Left ventricle myocardium inferior (tissue), 1 donor: ENCODE results near the gene ACO1. TPM values are rescaled to one million over a fixed set of nuclear protein-coding genes. Genes with fewer than 3 reads are reported as not detected.

ENCODE experiments used
- DNase-seq: peaks from one replicate; pipeline ENCODE4 v3.0.0-alpha.2; 2020
- H3K27ac ChIP-seq: fragments of 200-600 bp; replicated peaks from 2 replicates; pipeline ENCODE4 v1.8.0; 2021
- H3K27me3 ChIP-seq: fragments of 200-600 bp; 2 replicates; pipeline ENCODE4 v1.8.0; 2021; ENCODE audit warnings: low read depth
- H3K36me3 ChIP-seq: fragments of 200-600 bp; 2 replicates; pipeline ENCODE4 v1.8.0; 2021
- H3K4me1 ChIP-seq: fragments of 200-600 bp; 2 replicates; pipeline ENCODE4 v1.8.0; 2021
- H3K4me3 ChIP-seq: fragments of 200-600 bp; 2 replicates; pipeline ENCODE4 v1.8.0; 2021; ENCODE audit warnings: mild to moderate bottlenecking, moderate library complexity
- H3K9me3 ChIP-seq: fragments of 200-600 bp; replicated peaks from 2 replicates; pipeline ENCODE4 v1.8.0; 2021
- intact Hi-C: fragments of 100-400 bp; cut with micrococcal nuclease; formaldehyde crosslinking; loops from one replicate; pipeline ENCODE4 v1.11.0; 2022
- total RNA-seq: library from RNA; stranded (reverse); fragmentation: NEBNext Ultra II Directional; extraction: Animal tissue kit (Norgen Biotek cat#: 25700); gene quantifications from one replicate; pipeline ENCODE4 v1.2.1, GENCODE V29; 2021
- TF ChIP-seq, protein P1 (sequence below): fragments of 200-600 bp; IDR thresholded peaks from 2 replicates; pipeline ENCODE4 v1.8.0; 2021; ENCODE audit warnings: antibody characterized with exemption, mild to moderate bottlenecking, borderline replicate concordance
- donor health status: DM: no; HTN: yes; CAD: no; lungs with severe emphysema.

ACO1 gene
- total RNA-seq, 1 donor from 2014 or later: 62.7 TPM

DNA sequence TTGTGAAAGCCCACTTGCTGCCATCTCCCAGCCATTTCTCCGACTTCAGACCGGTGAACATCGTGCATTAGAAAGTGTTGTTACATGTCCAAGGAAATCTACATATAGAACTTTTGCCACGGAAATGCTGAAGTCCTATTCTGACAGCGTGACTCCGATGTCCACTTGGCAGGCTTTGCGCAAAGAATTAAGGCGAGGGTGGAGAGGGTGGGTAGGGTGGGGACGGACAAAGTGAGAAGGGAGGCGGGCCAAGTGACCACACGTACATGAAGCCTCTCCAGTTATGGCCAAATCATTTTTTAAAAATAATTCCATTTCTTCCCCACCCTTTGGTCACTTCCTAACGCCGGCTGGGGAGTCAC, 460 bp upstream of the ACO1 start:
- H3K27me3 ChIP-seq: no peaks in the 10 kb centered on the region
- no peaks in the 10 kb centered on the region for H3K9me3 ChIP-seq
- intact Hi-C loops: loop anchor here (10.0 kb wide), 1 partner anchor 51 kb away; no protein-coding TSS in a partner anchor
- H3K4me3 ChIP-seq: peak overlapping the region; percentile 87
- no peaks in the 10 kb centered on the region for H3K36me3 ChIP-seq
- no peak for DNase-seq
- H3K4me1 ChIP-seq: peaks cover 49% of the 10 kb centered on the region
- peak overlapping the region; percentile 90 for H3K27ac ChIP-seq
- TF ChIP-seq, protein P1, sequence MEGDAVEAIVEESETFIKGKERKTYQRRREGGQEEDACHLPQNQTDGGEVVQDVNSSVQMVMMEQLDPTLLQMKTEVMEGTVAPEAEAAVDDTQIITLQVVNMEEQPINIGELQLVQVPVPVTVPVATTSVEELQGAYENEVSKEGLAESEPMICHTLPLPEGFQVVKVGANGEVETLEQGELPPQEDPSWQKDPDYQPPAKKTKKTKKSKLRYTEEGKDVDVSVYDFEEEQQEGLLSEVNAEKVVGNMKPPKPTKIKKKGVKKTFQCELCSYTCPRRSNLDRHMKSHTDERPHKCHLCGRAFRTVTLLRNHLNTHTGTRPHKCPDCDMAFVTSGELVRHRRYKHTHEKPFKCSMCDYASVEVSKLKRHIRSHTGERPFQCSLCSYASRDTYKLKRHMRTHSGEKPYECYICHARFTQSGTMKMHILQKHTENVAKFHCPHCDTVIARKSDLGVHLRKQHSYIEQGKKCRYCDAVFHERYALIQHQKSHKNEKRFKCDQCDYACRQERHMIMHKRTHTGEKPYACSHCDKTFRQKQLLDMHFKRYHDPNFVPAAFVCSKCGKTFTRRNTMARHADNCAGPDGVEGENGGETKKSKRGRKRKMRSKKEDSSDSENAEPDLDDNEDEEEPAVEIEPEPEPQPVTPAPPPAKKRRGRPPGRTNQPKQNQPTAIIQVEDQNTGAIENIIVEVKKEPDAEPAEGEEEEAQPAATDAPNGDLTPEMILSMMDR: no peak

DNA sequence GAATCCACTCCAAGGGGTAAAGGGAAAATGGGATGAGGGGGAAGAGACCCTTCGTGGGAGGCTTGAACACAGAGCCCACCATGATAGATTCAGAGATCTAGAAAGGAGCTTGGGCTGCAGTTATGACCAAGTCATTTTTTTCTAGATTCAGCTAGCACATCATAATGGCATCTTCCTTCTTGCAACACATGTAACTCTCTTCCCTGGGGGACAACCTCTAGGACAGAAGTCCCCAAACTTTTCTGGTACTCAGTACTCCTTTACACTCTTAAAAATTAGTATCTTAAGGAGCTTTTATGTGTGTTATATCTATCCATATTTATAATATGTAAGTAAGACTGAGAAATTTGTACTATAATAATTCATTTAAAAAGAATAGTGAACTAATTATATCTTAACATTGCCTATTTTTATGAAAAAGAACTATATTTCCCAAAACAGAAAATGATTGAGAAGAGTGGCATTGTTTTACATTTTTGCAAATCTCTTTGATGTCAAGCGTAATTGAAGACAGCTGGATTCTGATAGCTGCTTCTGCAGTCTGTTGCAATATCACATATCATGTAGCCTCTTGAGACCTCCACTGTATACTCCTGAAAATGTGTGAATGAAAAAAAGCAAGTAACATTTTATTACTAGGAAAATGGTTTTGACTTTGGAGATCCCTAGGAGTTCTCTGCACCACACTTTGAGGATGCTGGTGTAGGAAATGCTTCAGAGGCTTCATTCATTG, 875 bp downstream of the ACO1 start:
- intact Hi-C loops: loop anchor here (10.0 kb wide), 1 partner anchor 49 kb away; no protein-coding TSS in a partner anchor

DNA sequence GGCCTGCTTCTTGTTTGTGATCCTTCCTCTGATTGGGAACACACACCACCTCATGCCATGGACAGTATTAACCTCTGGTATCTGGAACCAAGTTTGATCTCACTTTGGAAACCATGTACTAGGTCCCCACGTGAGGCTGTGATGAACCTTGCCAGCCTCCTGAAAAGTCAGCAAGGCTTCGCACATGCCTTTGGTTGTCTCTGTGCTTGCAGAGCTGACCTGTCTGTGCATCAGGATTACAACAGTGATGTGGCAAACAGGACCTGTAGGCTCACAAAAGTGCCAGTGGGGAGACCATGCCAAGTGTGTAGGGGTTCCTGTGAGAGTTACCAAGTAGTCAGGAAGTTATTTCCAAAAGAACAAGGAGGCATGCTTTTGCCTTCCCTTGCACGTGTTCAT, 1.4 kb downstream of the ACO1 start:
- Histone ChIP-seq H3K27ac (no peak overlapping the region), H3K9me3 (no peaks in the 10 kb centered on the region), H3K36me3 (no peaks in the 10 kb centered on the region), H3K4me3 (peak overlapping the region; percentile 87), H3K27me3 (no peaks in the 10 kb centered on the region), H3K4me1 (peaks cover 49% of the 10 kb centered on the region)
- TF ChIP-seq, protein P1: no peak
- DNase-seq: no peak
- intact Hi-C loops: loop anchor here (10.0 kb wide), 1 partner anchor 49 kb away; no protein-coding TSS in a partner anchor

More for the DNA sequence above, 875 bp downstream of the ACO1 start:
- H3K4me3 ChIP-seq: peak overlapping the region; percentile 87
- DNase-seq: no peak
- peak overlapping the region; percentile 90 for H3K27ac ChIP-seq
- peaks cover 49% of the 10 kb centered on the region for H3K4me1 ChIP-seq
- no peaks in the 10 kb centered on the region for H3K27me3 ChIP-seq
- no peaks in the 10 kb centered on the region for H3K9me3 ChIP-seq
- no peaks in the 10 kb centered on the region for H3K36me3 ChIP-seq
- TF ChIP-seq, protein P1: no peak

DNA sequence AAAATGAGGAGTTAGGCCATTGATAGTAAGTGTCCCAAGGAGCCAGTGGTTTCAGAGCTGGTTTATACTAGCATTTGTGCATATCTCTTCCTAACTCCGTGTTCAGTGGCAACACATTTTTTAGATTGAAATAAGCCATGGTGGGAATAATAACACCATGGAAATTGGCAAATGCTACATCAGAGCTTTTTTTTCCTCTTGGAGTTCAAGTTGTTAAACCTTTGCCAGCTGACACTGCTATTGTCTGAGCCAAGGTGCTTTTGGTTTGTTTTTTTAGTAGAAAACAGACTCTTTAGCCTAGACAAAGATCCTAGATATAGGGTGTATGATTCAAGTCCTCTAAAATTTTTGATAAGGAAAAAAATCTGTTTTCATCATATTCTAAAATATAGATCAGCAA, 2.8 kb downstream of the ACO1 start:
- no peak overlapping the region for H3K27ac ChIP-seq

DNA sequence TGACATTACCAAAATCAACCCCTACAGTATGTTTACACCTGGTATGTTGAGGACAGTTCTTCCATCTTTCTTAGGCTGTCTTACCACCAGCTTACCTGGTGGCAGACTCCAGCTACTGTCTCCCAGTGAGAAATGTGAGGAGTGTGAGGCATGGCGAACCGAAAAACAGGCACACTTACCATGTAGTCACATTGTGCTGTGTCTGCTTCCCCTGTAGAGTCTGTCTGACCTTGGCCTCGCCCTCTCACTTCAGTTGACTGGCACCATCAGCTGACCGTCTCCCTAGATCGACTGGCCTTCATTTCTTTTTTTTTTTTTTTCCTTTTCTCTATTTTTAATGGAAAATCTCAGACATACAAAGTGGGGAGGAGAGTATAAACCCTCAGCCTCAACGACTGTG, 4.9 kb downstream of the ACO1 start:
- Histone ChIP-seq H3K4me1 (peaks cover 40% of the 10 kb centered on the region), H3K4me3 (peak overlapping the region; percentile 21), H3K27ac (peak overlapping the region; percentile 63), H3K9me3 (no peaks in the 10 kb centered on the region), H3K27me3 (no peaks in the 10 kb centered on the region), H3K36me3 (no peaks in the 10 kb centered on the region)
- TF ChIP-seq, protein P1: no peak
- DNase-seq: no peak
- intact Hi-C loops: loop anchor here (10.0 kb wide), 1 partner anchor 45 kb away; no protein-coding TSS in a partner anchor

More for the DNA sequence above, 2.8 kb downstream of the ACO1 start:
- Histone ChIP-seq H3K27me3 (no peaks in the 10 kb centered on the region), H3K36me3 (no peaks in the 10 kb centered on the region), H3K4me1 (peaks cover 49% of the 10 kb centered on the region), H3K4me3 (no peak overlapping the region), H3K9me3 (no peaks in the 10 kb centered on the region)
- no peak for DNase-seq
- TF ChIP-seq, protein P1: no peak
- intact Hi-C loops: loop anchor here (10.0 kb wide), 1 partner anchor 48 kb away; no protein-coding TSS in a partner anchor
